AG10803 (cell line): ENCODE data around the gene LMTK3.

Experiments used
- DNase-seq: peaks from one replicate; pipeline ENCODE4 v3.0.0; 2010; ENCODE audit warnings: low read depth
- H3K4me3 ChIP-seq: 2 replicates; pipeline ENCODE4 v1.5.1; 2011; ENCODE audit warnings: mild to moderate bottlenecking, low read length, control low read depth
- TF ChIP-seq, protein P1 (sequence below): conservative IDR thresholded peaks from 2 replicates; pipeline ENCODE4 v1.5.1; 2011; ENCODE audit warnings: mild to moderate bottlenecking, low read length, control low read depth, inconsistent platforms

The LMTK3 gene

DNA sequence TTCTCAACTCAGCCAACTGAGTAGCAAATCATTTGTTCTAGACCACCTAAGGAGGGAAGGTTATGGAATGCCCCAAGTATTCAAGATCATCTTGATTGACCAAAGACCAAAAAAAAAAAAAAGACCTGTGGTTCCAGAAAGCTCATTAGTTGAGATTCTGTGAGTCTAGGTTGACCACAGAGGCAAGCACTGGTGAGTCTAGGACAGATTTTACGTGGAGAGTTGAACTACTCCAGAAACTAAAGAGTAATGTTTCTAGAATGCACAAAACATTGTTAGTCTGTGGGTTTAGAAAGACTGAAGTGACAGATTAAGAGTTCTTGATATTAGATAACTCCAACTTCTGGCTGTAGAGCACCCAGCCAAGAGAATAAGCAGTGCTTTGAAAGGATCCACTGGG is 46.4 kb downstream of the LMTK3 start:
- DNase-seq, result no peak
- no peak overlapping the region for H3K4me3 ChIP-seq
- TF ChIP-seq, protein P1, sequence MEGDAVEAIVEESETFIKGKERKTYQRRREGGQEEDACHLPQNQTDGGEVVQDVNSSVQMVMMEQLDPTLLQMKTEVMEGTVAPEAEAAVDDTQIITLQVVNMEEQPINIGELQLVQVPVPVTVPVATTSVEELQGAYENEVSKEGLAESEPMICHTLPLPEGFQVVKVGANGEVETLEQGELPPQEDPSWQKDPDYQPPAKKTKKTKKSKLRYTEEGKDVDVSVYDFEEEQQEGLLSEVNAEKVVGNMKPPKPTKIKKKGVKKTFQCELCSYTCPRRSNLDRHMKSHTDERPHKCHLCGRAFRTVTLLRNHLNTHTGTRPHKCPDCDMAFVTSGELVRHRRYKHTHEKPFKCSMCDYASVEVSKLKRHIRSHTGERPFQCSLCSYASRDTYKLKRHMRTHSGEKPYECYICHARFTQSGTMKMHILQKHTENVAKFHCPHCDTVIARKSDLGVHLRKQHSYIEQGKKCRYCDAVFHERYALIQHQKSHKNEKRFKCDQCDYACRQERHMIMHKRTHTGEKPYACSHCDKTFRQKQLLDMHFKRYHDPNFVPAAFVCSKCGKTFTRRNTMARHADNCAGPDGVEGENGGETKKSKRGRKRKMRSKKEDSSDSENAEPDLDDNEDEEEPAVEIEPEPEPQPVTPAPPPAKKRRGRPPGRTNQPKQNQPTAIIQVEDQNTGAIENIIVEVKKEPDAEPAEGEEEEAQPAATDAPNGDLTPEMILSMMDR, result no peak

DNA sequence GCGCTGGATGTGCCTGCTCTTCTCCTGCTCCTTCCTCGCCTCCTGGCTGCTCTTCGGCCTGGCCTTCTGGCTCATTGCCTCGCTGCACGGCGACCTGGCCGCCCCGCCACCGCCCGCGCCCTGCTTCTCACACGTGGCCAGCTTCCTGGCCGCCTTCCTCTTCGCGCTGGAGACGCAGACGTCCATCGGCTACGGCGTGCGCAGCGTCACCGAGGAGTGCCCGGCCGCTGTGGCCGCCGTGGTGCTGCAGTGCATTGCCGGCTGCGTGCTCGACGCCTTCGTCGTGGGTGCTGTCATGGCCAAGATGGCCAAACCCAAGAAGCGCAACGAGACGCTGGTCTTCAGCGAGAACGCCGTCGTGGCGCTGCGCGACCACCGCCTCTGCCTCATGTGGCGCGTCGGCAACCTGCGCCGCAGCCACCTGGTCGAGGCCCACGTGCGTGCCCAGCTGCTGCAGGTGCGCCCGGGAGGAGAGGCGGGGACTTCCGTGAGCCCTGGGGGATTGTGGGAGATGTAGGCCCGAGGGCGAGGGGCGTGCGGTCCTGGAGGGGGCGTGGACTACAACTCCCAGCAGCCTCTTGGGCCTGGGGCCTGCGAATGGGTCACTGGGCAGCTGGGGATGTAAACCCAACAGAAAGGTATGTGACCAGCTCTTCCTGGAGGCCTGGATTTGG is 49.5 kb downstream of the LMTK3 start:
- DNase-seq, result no peak
- TF ChIP-seq, protein P1, result no peak
- no peak overlapping the region for H3K4me3 ChIP-seq

DNA sequence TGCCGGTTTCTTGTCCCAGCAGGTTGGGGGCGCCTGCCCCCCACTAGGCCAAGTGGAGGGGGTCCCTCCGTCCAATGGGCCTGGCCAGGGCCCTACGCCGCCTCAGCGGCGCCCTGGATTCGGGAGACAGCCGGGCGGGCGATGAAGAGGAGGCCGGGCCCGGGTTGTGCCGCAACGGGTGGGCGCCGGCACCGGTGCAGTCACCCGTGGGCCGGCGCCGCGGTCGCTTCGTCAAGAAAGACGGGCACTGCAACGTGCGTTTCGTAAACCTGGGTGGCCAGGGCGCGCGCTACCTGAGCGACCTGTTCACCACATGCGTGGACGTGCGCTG is 50.0 kb downstream of the LMTK3 start:
- H3K4me3 ChIP-seq, result no peak overlapping the region
- TF ChIP-seq, protein P1, result no peak

DNA sequence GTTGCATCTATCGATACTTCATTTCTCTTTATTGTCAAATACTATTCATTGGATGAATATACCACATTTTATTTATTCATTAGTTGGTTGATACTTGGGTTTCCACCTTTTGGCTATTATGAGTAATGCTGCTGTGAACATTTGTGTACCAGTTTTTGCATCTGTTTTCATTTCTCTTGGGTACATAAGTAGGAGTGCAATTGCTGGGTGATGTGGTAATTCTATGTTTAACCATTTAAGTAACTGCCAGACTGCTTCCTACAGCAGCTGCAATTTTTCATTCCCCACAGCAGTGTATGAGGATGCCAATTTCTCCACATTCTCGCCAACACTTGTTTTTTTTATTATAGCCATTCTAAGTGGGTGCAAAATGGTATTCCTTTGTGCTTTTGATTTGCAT is 53.6 kb downstream of the LMTK3 start:
- peak; percentile 58 for DNase-seq
- TF ChIP-seq, protein P1, result peak; percentile 15; the same call in 1 of the 2 replicates
- H3K4me3 ChIP-seq, result no peak overlapping the region

More for the DNA sequence above, 50.0 kb downstream of the LMTK3 start:
- DNase-seq, result no peak

DNA sequence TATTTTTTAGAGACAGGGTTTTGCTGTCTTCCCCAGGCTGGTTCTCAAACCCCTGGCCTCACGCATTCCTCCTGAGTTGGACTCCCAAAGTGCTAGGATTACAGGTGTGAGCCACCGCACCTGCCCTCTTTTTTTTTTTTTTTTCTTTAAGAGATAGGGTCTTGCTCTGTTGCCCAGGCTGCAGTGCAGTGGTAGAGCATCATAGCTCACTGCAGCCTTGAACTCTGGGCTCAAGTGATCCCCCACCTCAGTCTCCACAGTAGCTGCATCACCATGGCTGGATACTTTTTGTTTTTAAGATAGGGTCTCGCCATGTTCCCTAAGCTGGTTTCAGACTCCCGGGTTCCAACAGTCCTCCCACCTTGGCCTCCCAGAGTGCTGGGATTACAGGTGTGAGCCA is 54.8 kb downstream of the LMTK3 start:
- TF ChIP-seq, protein P1, result no peak
- H3K4me3 ChIP-seq, result no peak overlapping the region
- DNase-seq, result no peak

DNA sequence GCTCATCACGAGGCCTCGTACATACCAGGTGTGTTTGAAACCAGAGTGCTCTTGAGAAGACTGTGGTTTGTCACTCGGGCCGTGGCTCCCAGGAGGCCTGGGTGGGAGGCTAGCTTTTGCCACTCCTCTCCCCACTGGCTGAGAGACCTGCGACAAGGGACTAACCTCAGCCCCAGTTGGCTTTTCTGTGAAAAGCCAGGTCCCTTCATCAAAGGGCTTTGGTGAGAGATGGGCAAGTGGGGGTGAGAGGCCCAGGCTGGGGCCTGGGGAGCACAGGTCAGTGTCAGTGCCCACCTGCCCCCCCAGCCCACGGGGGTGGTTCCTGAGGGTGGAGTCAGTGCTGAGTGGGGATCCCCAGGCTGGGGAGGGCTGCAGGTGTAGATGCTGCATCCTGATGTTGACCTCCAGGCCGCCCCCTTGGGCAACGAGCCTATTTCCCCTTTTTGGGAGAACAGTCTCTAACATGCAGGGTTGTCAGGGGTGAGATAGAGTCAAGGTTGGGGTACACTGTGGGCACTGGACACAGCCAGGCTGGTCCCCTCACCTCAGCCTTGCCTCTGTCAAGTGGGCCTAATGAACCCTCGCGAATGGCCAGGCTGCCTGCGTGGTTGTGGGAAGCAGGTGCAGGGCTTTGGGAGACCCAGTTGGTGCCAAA is 55.6 kb downstream of the LMTK3 start:
- TF ChIP-seq, protein P1, result no peak
- no peak for DNase-seq
- H3K4me3 ChIP-seq, result no peak overlapping the region
